HepG2 (cell line): ENCODE measurements around the gene MIX23. TPM values are rescaled to one million over a fixed set of nuclear protein-coding genes. Genes with fewer than 3 reads are reported as not detected.

Experiments
- HIVEP1 ChIP-seq: sonication (generic); formaldehyde crosslinking; IDR thresholded peaks from 2 replicates; pipeline ENCODE4 v1.4.0; 2020; ENCODE audit warnings: mild to moderate bottlenecking, missing genetic modification reagents
- SNAPC4 ChIP-seq: sonication (generic); formaldehyde crosslinking; IDR thresholded peaks from 2 replicates; pipeline ENCODE4 v1.4.0; 2020; ENCODE audit warnings: mild to moderate bottlenecking, missing genetic modification reagents
- TAF1 ChIP-seq: sonication (generic); formaldehyde crosslinking; IDR thresholded peaks from 2 replicates; pipeline ENCODE4 v1.4.0; 2020; ENCODE audit warnings: missing genetic modification reagents
- U2AF1 ChIP-seq: fragments of 200-400 bp; formaldehyde crosslinking; optimal IDR thresholded peaks from 2 replicates; pipeline ENCODE3; 2017; ENCODE audit warnings: mild to moderate bottlenecking, low read depth, low read length
- ZNF10 ChIP-seq: sonication (generic); formaldehyde crosslinking; IDR thresholded peaks from 2 replicates; pipeline ENCODE4 v1.4.0; 2020; ENCODE audit warnings: mild to moderate bottlenecking, low read depth, missing genetic modification reagents, borderline replicate concordance
- ZNF24 ChIP-seq: fragments of 450-650 bp; IDR thresholded peaks from 2 replicates; pipeline ENCODE4 v1.6.1; 2017; ENCODE audit warnings: antibody characterized with exemption, mild to moderate bottlenecking
- ZNF33A ChIP-seq: sonication (generic); formaldehyde crosslinking; IDR thresholded peaks from 2 replicates; pipeline ENCODE4 v1.5.1; 2020; ENCODE audit warnings: missing genetic modification reagents, mild to moderate bottlenecking, moderate library complexity, borderline replicate concordance
- ZNF580 ChIP-seq: IDR thresholded peaks from 2 replicates; pipeline ENCODE4 v1.6.1; 2016; ENCODE audit warnings: low read depth, borderline replicate concordance
- ZNF616 ChIP-seq: sonication (generic); formaldehyde crosslinking; IDR thresholded peaks from 2 replicates; pipeline ENCODE4 v1.5.0; 2020; ENCODE audit warnings: low read depth, mild to moderate bottlenecking, missing genetic modification reagents
- ZNF792 ChIP-seq: IDR thresholded peaks from 2 replicates; pipeline ENCODE4 v1.6.1; 2016
- polyA plus RNA-seq, 8 experiments: library from polyadenylated mRNA; depleted of rRNA in 3 of 8; stranded (reverse) in 7 of 8; unstranded in 1 of 8; fragments of >200 nt; fragmentation: Illumina TruSeq in 4 of 8; extraction: Trizol in 4 of 8; gene quantifications; 2 replicates each; pipeline versions ENCODE4 v1.2.1 to v1.2.3, GENCODE V29; 2011 to 2016; ENCODE audit warnings: low read depth in 4 of 8, missing spikeins in 1 of 8, mixed read lengths in 1 of 8; ENCODE audit not compliant: insufficient read depth in 1 of 8
- total RNA-seq, 5 experiments: library from RNA; depleted of rRNA; stranded (reverse); fragments of >200 nt; fragmentation: Illumina TruSeq; extraction: Trizol; gene quantifications; 2 replicates each; pipeline ENCODE4 v1.2.3, GENCODE V29; 2016; ENCODE audit warnings: low read depth in 1 of 5
- TF ChIP-seq, protein P1 (sequence below), 2 experiments: sonication (generic) in 1 of 2; formaldehyde crosslinking in 1 of 2; IDR thresholded peaks; 2 replicates each; pipeline versions ENCODE4 v1.4.0 to v1.6.1; 2016 to 2020; ENCODE audit warnings: borderline replicate concordance in 1 of 2, low read depth in 1 of 2, mild to moderate bottlenecking in 1 of 2, missing genetic modification reagents in 1 of 2
- TF ChIP-seq, protein P2 (sequence below): sonication (generic); formaldehyde crosslinking; IDR thresholded peaks from 2 replicates; pipeline ENCODE4 v1.4.0; 2020; ENCODE audit warnings: low read depth, mild to moderate bottlenecking, missing genetic modification reagents

Gene MIX23
- total and polyA plus RNA-seq, 2 of the 13 experiments (the other 11 are each of a cell fraction or from before 2014, with no cell fraction given): 20.0 to 152 TPM

DNA sequence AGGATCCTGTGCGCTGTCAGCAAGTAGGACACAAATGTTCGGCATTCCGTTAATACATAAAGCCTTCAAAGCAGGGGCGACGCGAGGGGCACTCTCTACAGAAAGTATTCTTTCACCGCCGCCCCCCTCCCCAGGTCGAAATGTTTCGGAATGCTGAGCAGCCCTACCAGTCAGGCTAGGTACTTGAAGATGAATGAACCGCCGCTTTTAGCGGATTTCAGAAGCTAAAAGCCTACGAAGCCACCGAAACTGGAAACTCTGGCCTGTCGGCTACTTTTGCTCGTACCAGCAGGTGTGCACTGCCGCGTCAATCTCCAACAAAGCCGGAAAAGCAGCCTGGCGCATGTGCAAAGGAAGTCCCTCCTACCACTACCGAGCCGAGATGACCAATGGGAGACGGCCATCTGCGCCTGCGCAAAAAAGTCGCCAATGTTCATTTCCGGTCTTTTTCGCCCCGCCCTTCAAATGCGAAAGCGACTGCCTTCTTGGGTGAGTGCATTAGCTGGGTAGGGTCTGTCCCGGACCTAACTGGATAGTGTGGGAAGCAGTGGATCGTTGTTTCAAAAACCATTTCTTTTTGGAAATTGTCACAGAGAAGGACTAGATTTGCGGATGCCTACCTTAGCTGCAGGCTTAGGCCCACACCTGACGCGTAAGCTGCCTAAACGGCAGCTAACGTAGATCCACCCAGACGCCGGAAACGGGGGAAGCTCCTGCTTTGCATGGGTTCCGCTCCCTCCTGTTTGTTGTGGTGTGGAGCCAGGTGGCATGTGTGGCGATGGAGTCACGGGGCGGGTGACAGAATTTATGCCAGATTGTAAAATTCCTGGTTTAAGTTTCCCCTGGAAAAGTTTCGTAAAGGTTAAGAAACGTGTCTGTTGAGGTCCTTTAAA lies 33.0 kb upstream of the MIX23 start, which contains the start of gene WDR5B (continued):
- TF ChIP-seq HIVEP1 (peak; percentile 31; the same call in 1 of the 2 replicates), ZNF792 (CRISPR knock-in tag) (peak; percentile 61; the same call in 1 of the 2 replicates), ZNF33A (CRISPR knock-in tag) (peak; percentile 23; the same call in 1 of the 2 replicates), ZNF10 (CRISPR knock-in tag) (no peak), U2AF1 (no peak), ZNF616 (CRISPR knock-in tag) (no peak), TAF1 (peak; percentile 91), ZNF580 (peak; percentile 75; the same call in 1 of the 2 replicates), ZNF24 (no peak), SNAPC4 (0 out of 2 replicates have a peak, but pooled peaks have one; percentile 58)
- TF ChIP-seq, protein P1, sequence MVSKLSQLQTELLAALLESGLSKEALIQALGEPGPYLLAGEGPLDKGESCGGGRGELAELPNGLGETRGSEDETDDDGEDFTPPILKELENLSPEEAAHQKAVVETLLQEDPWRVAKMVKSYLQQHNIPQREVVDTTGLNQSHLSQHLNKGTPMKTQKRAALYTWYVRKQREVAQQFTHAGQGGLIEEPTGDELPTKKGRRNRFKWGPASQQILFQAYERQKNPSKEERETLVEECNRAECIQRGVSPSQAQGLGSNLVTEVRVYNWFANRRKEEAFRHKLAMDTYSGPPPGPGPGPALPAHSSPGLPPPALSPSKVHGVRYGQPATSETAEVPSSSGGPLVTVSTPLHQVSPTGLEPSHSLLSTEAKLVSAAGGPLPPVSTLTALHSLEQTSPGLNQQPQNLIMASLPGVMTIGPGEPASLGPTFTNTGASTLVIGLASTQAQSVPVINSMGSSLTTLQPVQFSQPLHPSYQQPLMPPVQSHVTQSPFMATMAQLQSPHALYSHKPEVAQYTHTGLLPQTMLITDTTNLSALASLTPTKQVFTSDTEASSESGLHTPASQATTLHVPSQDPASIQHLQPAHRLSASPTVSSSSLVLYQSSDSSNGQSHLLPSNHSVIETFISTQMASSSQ (IDR thresholded peaks at IDR 0.05; ENCODE audit: low read depth): no peak
- TF ChIP-seq, protein P1 (CRISPR knock-in tag; IDR thresholded peaks at IDR 0.05; ENCODE audit: borderline replicate concordance): no peak
- TF ChIP-seq, protein P2, sequence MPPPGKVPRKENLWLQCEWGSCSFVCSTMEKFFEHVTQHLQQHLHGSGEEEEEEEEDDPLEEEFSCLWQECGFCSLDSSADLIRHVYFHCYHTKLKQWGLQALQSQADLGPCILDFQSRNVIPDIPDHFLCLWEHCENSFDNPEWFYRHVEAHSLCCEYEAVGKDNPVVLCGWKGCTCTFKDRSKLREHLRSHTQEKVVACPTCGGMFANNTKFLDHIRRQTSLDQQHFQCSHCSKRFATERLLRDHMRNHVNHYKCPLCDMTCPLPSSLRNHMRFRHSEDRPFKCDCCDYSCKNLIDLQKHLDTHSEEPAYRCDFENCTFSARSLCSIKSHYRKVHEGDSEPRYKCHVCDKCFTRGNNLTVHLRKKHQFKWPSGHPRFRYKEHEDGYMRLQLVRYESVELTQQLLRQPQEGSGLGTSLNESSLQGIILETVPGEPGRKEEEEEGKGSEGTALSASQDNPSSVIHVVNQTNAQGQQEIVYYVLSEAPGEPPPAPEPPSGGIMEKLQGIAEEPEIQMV (CRISPR knock-in tag): no peak
